SH-SY5Y (cell line): ENCODE results near the gene ALX4.

ENCODE experiments used
- GATA2 ChIP-seq: IDR thresholded peaks from 2 replicates; pipeline ENCODE4 v1.6.1; 2011; ENCODE audit warnings: mild to moderate bottlenecking, low read depth, low read length
- GATA3 ChIP-seq: IDR thresholded peaks from 2 replicates; pipeline ENCODE4 v1.6.1; 2011; ENCODE audit warnings: low read depth, mild to moderate bottlenecking, low read length, moderate library complexity

Gene ALX4

GRCh38 chr11:44327730-44328129 lies 17.8 kb upstream of the ALX4 start:
- TF ChIP-seq GATA3 (no peak), GATA2 (no peak)

DNA sequence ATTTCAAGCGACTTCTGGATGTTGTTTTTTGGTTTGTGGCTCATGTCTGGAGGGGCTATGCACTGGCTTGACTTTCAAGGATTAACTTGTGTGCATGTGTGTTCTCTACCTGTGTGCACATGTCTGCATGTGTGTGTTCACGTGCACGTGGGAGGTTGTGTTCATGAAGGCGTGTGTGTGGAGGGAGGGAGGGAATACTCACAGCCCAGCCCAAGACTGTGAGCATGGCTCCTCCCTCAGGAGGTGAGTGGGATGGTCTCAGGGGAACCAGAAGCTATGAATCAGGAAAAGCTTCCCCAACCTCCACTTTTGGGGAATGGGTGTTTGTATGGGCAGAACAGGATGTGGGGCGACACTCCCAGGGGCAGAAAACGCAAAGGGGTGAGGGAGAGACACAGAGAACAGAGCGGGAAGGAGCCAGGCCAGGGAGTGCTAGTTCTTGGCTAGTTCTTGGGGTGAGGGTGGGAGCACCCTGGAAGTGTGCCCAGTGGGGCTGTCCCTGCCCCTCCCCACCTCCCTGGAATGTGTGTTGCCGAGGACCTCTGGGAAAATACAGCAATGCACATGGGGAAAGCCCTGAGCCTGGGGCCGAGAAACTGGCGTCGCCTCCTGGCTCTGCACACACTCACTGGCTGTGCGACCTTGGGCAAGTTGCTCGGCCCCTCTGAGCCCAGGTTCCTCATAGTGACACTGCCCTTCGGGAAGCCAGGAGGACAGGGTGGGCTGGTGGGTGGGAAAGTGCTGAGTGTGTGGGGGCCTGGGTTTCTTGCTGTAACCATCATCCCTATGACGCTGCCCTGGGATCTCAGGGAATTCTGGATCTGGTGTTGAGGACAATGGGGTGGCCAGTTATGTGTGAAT lies 16.9 kb upstream of the ALX4 start:
- TF ChIP-seq GATA2 = no peak
- no peak for TF ChIP-seq GATA3

GRCh38 chr11:44325698-44326097 lies 15.8 kb upstream of the ALX4 start:
- TF ChIP-seq GATA3 (no peak), GATA2 (no peak)

GRCh38 chr11:44324749-44325525 lies 15.0 kb upstream of the ALX4 start:
- no peak for TF ChIP-seq GATA3
- no peak for TF ChIP-seq GATA2

- TF ChIP-seq GATA3 (no peak), GATA2 (no peak)
These were observed 14.3 kb upstream of the ALX4 start for GRCh38 chr11:44324222-44324621.

- no peak for TF ChIP-seq GATA3
- TF ChIP-seq GATA2 = no peak
These were observed 12.3 kb upstream of the ALX4 start for GRCh38 chr11:44322243-44322642.

DNA sequence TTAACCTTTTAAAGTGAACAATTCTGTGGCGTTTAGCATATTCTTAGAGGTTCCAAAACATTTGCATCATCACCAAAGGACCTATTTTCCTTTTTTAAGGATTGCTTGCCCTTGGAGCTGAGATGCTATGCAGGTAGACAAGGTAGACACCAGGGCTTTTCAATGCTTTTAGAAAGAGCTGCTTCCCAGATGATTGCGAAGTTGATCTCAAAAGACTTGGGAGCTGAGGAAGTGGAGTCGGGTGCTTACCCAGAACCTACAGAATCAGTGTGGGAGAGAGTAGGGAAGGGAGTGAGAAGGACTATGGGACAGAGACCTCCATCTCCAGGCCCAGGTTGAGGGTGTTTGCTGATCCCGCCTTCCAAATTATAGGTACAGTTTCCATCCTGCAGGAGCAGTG lies 11.1 kb upstream of the ALX4 start:
- TF ChIP-seq GATA2 (no peak), GATA3 (no peak)

DNA sequence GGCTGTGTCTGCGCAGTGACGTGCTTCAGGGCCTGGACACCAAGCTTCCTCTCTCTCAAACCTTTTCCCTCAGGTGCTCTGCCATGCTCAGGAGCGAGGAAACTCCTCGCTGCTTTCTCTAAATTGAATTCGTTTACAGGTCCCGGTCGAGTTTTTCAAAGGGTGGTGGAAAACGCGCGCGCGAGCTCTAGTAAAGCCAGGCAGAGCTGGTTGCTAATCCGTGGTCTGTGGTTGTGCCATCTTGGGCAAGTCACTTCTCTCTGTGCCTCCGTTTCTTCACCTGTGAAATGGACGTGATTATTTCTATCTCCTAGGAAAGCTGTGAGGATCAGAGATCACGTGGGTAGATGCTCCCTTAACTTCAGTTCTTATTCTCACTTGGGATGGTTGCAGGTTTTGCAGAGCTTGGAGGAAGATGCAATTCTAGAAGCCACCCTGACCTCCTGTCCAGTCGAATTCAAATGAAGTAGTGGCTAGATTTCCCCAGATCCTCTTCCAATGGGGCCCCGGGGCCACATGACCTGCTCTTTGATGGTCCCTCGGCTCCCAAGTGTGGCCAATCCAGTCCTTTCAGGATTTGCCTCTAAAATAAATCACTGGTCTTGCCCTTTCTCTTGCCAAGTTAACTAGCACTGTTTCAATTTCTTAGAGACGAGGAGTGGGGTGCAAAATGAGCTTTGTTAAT lies 10.5 kb upstream of the ALX4 start:
- no peak for TF ChIP-seq GATA3
- TF ChIP-seq GATA2 = no peak

- no peak for TF ChIP-seq GATA2
These were observed 9.8 kb upstream of the ALX4 start for GRCh38 chr11:44319552-44320288.

DNA sequence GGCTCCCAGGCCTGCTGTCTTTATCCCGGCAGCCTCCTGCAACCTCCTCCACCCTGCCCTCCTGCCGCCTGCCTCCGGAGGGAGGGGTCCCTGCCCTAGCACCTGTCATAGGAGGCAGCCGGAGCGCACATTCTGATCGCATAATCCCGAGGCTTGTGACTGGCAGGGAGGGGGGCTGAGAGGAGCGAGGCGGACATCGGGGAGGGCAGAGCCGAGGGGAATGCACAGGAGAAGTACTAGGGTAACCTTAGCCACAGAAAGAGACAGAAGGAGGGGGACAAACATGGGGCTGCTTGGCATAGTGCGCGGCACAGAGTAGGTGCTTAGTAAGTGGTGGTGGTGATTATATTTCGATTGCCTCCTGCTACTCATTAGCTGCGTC lies 9.2 kb upstream of the ALX4 start:
- TF ChIP-seq GATA2 (no peak), GATA3 (no peak)

- no peak for TF ChIP-seq GATA3
- no peak for TF ChIP-seq GATA2
These were observed 8.4 kb upstream of the ALX4 start for GRCh38 chr11:44318369-44318768.

DNA sequence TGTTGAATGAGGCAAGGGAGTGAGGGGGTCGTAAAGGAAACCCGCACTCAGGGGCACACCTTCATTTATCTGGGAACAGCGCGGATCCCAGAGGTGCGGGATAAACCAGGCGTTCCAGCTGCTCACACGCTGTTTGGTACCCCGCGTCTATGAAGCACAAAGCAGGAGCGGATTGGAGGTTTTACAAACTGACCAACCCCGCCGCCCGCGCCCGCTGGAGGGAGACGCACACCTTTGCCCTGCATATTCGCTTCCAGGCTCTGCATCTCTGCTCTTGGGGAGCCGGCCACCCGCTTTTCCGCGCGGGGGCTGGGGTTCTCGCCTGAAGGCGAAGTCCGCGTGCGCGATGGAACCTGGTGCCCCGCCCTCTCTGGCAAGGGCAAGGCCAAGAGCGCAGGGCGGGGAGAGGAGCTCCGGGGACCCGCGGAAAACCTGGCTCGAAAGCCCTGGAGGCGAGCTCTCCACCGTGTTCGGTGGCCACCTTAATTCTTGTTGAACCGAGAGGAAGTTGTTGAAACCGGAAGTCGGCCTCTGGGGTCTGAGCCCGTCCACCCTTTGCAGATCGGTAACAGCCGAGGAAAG lies 6.8 kb upstream of the ALX4 start:
- no peak for TF ChIP-seq GATA2
- no peak for TF ChIP-seq GATA3

DNA sequence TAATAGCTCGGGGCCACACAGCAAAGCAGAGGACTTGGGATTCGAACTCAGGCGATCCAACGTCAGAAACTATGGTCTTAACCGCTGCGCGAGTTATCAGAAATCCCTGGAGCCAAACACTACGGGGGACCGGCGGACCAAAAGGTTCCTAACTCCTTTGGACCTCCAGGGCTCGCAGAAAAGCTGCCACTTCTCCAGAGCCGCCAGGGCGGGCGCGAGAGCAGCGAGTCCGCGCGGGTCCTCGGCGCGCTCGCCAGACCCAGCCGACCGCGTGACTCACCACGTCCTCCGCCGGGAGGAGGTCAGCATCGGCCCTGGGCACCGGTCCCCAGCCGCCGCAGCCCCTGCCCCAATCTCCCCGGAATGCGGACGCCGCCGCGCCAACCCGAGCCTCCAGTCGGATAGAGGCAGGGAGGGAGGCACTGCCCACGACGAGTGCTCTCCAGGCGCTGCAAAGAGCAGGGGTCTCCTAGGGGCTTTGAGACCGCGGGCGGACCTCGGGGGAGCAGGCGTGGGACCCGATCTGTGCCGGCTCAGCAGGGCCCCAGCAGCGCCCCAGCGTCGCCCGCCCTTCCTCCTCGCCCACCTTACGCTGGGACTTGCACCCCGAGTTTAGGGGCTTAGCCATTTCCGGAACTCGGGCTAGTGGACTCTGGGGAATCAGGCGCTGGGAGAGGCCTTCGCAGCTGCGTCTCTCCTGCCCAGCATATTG lies 6.2 kb upstream of the ALX4 start:
- no peak for TF ChIP-seq GATA2
- no peak for TF ChIP-seq GATA3

GRCh38 chr11:44314733-44315132 lies 4.8 kb upstream of the ALX4 start:
- TF ChIP-seq GATA2 (no peak), GATA3 (no peak)
